Measurements from ENCODE around the gene OR4C13.
"Not testable (repeated sequence)": the region's sequence is repeated elsewhere in the genome, so short reads cannot be mapped to it uniquely, and the experiment has no call there.

The OR4C13 gene

DNA sequence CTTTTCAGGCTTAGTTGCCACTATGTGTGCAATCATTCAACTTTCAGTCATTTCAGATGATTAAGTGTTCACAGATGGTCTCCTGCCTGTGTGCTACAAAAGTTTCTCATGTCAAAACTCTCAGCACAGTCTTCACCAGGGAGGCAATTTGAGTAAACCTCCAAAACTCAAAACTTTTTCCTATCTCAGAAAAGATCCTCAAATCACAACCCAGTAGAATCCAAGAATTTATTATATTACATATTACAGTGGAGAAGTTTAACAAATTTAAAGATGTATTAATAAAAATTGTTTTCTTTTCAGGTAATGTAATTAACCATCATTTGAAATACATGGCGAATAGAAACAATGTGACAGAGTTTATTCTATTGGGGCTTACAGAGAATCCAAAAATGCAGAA lies at the start of gene OR4C13:
OR4C13 (plus strand) TSS at position 301 of the 400 bp plus-strand sequence; CDS start at position 333, 32 bp downstream.
- no peak for DNase-seq (ENCODE audit: low read depth in 1 of 2, low spot score in 1 of 2)

DNA sequence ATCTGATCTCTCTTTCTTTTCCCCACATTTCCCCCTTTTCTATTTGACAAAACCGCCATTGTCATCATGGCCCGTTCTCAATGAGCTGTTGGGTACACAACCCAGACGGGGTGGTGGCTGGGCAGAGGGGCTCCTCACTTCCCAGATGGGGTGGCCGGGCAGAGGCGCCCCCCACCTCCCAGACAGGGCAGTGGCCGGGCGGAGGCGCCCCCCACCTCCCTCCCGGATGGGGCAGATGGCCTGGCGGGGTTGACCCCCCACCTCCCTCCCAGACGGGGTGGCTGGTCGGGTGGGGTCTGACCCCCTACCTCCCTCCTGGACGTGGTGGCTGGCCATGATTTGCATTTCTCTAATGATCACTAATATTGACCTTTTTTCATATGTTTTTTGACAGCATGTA lies 40.7 kb upstream of the OR4C13 start:
- not testable (repeated sequence) for DNase-seq (ENCODE audit: low read depth in 1 of 2, low spot score in 1 of 2)

DNA sequence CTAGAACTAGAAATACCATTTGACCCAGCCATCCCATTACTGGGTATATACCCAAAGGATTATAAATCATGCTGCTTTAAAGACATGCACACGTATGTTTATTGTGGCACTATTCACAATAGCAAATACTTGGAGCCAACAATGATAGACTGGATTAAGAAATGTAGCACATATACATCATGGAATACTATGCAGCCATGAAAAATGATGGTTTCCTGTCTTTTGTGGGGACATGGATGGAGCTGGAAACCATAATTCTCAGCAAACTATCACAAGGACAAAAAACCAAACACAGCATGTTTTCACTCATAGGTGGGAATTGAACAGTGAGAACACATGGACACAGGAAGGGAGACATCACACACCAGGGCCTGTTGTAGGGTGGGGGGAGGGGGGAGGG lies 3.5 kb upstream of the OR4C13 start:
- DNase-seq (ENCODE audit: low read depth in 1 of 2, low spot score in 1 of 2), result not testable (repeated sequence)

GRCh38 chr11:49973439-49973838 lies 21.2 kb downstream of the OR4C13 start:
- not testable (repeated sequence) for DNase-seq (ENCODE audit: low read depth in 1 of 2, low spot score in 1 of 2)

DNA sequence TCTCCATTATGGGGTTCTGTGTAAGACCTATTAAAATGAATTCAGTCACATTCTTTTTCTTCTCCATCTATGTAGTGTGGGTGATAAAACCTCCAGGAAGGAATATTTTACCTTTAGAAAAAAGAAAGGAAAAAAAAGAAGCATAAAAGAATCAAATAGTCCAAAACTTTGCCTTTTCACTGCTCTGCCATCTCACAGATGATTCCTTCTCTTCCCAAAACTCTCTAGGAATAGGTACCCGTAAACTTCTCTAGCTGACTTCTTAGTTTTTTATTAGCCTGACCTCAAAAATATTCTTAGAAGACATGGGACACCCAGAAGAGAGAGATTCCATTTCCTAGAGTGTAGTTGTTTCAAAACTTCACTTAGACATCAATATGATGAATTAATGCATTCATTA lies 30.2 kb downstream of the OR4C13 start, which contains the start of gene OR4C12:
OR4C12 (minus strand) TSS at position 101 of the 400 bp plus-strand sequence; CDS start at position 67, 34 bp downstream.
- DNase-seq (ENCODE audit: low read depth in 1 of 2, low spot score in 1 of 2), result not testable (repeated sequence)

GRCh38 chr11:49995565-49995964 lies 43.4 kb downstream of the OR4C13 start:
- no peak for DNase-seq (ENCODE audit: low read depth in 1 of 2, low spot score in 1 of 2)

All from activated CD4-positive, alpha-beta T cell treated with anti-CD3 and anti-CD28 coated beads, Interleukin-2, amount 50 U/mL, for 24 hours (primary cell).